Suprapubic skin (tissue), 3 donors: Measurements from ENCODE around the gene CISTR.

ENCODE experiments used
- CTCF ChIP-seq, 2 donors: fragments of 200-600 bp in 1 of 2; fragments of 450-650 bp in 1 of 2; sonication (generic) in 1 of 2; IDR thresholded peaks; one replicate each; pipeline ENCODE4 v1.5.1; 2016 to 2019; ENCODE audit warnings: antibody characterized with exemption in 2 of 2, mild to moderate bottlenecking in 1 of 2, moderate library complexity in 1 of 2
- POLR2A ChIP-seq, 2 donors: fragments of 450-650 bp; IDR thresholded peaks; one replicate each; pipeline ENCODE4 v1.6.1; 2017; ENCODE audit warnings: antibody characterized with exemption in 2 of 2, mild to moderate bottlenecking in 2 of 2, moderate library complexity in 2 of 2

DNA sequence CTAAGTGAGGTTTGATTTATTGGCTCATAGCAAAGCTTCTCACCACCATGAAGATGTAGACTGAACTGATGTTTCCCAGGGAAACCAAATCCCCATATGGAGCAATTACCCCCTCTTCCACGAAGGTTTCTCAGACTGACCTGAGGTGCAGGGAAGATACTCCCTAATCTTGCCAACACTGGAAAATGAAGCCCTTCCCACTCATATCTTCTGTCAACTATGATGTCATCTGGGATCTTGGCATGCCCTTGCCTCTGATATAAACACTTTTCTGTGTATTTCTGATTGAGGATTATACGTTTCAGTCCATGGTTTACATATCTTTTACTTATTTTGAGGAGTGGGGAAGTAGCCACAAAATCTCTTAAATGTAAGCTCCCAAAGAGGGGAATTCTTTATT, 14.1 kb upstream of the CISTR start:
- no peak for TF ChIP-seq CTCF (IDR thresholded peaks at IDR 0.05)
- TF ChIP-seq POLR2A (IDR thresholded peaks at IDR 0.05): no peak
